ENCODE measurements around the gene MAB21L2. TPM values are rescaled to one million over a fixed set of nuclear protein-coding genes. Genes with fewer than 3 reads are reported as not detected.

Gene MAB21L2
- total RNA-seq, 1 donor from 2014 or later = 1.9 TPM

DNA sequence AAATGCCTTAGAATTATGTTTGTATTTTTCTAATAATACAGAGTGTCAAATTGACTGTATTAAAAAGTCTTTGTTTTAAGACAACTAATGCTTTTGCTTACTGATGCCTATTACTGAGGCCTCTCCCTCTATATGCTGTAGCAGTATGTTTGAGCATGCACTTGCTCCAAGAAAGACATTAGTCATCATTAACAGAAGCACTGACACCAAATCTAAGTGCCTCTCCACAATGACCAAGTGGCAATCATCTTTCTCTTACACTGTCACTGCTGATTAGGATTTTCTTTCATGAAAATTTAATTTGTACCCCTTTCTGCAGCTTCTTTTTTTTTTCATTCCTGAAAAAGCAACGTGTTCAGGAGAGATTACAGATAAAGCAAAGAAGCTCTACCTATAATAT, 11.1 kb upstream of the MAB21L2 start:
- H3K9ac ChIP-seq (ENCODE audit: low read length) = no peak overlapping the region
- Mint-ChIP-seq H3K36me3 (ENCODE audit: low read depth, unreplicated experiment) (no peaks in the 10 kb centered on the region), H3K27me3 (ENCODE audit: low read depth, unreplicated experiment) (no peaks in the 10 kb centered on the region), H3K4me1 (ENCODE audit: low read depth, unreplicated experiment) (peaks cover 7% of the 10 kb centered on the region), H3K9me3 (ENCODE audit: unreplicated experiment) (no peaks in the 10 kb centered on the region), H3K4me3 (ENCODE audit: unreplicated experiment) (no peak overlapping the region), H3K27ac (ENCODE audit: unreplicated experiment) (no peak overlapping the region)
- no peak overlapping the region for H3K4me2 ChIP-seq (ENCODE audit: low read length)
- FAIRE-seq (no peak), DNase-seq (ENCODE audit: low read depth) (no peak)
- H3K27ac ChIP-seq (ENCODE audit: low read depth, low read length) = no peak overlapping the region
- H3K36me3 ChIP-seq (ENCODE audit: insufficient read depth, low read length) = no peaks in the 10 kb centered on the region
- H3K4me3 ChIP-seq (ENCODE audit: insufficient read depth, low read depth, low read length) = no peak overlapping the region
- H3K9me3 ChIP-seq (ENCODE audit: insufficient read depth, low read depth, low read length) = no peaks in the 10 kb centered on the region
- peaks cover 17% of the 10 kb centered on the region for H3K4me1 ChIP-seq (ENCODE audit: insufficient read depth, low read length)
- H2AFZ ChIP-seq (ENCODE audit: low read depth, low read length) = no peak overlapping the region
- no peaks in the 10 kb centered on the region for H3K27me3 ChIP-seq (ENCODE audit: insufficient read depth, low read length)
- H3K79me2 ChIP-seq (ENCODE audit: insufficient read depth, low read length) = no peaks in the 10 kb centered on the region
- no peak for TF ChIP-seq EZH2 (IDR thresholded peaks at IDR 0.05; ENCODE audit: insufficient read depth, low read length)
- TF ChIP-seq, protein P1, sequence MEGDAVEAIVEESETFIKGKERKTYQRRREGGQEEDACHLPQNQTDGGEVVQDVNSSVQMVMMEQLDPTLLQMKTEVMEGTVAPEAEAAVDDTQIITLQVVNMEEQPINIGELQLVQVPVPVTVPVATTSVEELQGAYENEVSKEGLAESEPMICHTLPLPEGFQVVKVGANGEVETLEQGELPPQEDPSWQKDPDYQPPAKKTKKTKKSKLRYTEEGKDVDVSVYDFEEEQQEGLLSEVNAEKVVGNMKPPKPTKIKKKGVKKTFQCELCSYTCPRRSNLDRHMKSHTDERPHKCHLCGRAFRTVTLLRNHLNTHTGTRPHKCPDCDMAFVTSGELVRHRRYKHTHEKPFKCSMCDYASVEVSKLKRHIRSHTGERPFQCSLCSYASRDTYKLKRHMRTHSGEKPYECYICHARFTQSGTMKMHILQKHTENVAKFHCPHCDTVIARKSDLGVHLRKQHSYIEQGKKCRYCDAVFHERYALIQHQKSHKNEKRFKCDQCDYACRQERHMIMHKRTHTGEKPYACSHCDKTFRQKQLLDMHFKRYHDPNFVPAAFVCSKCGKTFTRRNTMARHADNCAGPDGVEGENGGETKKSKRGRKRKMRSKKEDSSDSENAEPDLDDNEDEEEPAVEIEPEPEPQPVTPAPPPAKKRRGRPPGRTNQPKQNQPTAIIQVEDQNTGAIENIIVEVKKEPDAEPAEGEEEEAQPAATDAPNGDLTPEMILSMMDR (IDR thresholded peaks at IDR 0.05; ENCODE audit: insufficient read depth, low read depth, low read length) = no peak
- H4K20me1 ChIP-seq (ENCODE audit: insufficient read depth, low read length) = no peaks in the 10 kb centered on the region

DNA sequence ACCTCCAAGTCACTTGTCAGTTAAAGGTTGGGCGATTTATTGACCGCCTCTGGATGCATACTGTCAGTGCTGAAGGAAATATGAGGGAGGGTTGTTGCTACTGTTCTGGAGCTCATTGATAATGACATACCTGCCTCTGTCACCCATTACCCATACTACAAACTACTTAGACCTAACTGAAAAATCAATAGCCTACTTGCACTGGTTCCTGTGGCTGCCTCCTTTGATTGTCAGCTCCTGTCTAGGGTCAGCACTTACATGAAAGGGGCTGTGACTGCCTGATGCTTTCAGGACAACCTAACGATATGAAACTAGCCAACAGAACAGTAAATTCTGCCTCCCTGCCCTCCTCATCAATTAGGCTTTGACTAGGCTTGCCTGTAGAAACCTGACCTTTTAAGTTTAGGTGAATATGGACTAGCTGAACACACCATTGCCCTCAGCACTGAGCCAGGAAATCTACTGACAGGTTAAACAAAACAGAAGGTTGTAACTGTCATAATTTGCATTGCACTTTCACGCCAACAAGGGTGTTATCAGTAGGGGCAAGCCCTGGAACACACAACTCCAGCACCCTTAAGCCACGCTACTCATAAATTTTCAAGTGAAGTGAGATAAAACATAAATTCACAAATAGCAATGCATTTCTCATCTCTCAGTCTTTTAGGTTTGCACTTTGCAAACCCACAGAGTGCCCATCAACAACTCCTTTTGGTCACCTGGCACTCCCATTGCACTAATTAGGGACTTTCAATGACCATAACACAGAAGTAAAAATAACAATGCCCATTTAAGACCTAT, 9.0 kb upstream of the MAB21L2 start:
- H3K79me2 ChIP-seq (ENCODE audit: insufficient read depth, low read length) = no peaks in the 10 kb centered on the region
- H3K27ac Mint-ChIP-seq (ENCODE audit: unreplicated experiment) = peak overlapping the region; percentile 11
- H3K36me3 Mint-ChIP-seq (ENCODE audit: low read depth, unreplicated experiment) = no peaks in the 10 kb centered on the region
- no peak overlapping the region for H3K4me3 ChIP-seq (ENCODE audit: insufficient read depth, low read depth, low read length)
- H3K9ac ChIP-seq (ENCODE audit: low read length) = no peak overlapping the region
- H3K4me3 Mint-ChIP-seq (ENCODE audit: unreplicated experiment) = no peak overlapping the region
- no peaks in the 10 kb centered on the region for H4K20me1 ChIP-seq (ENCODE audit: insufficient read depth, low read length)
- peaks cover 17% of the 10 kb centered on the region for H3K4me1 ChIP-seq (ENCODE audit: insufficient read depth, low read length)
- no peaks in the 10 kb centered on the region for H3K9me3 ChIP-seq (ENCODE audit: insufficient read depth, low read depth, low read length)
- no peak overlapping the region for H2AFZ ChIP-seq (ENCODE audit: low read depth, low read length)
- H3K4me2 ChIP-seq (ENCODE audit: low read length) = no peak overlapping the region
- no peak for TF ChIP-seq EZH2 (IDR thresholded peaks at IDR 0.05; ENCODE audit: insufficient read depth, low read length)
- TF ChIP-seq, protein P1 (IDR thresholded peaks at IDR 0.05; ENCODE audit: insufficient read depth, low read depth, low read length) = no peak
- DNase-seq (ENCODE audit: low read depth) (no peak), FAIRE-seq (no peak)
- H3K4me1 Mint-ChIP-seq (ENCODE audit: low read depth, unreplicated experiment) = peaks cover 7% of the 10 kb centered on the region
- no peak overlapping the region for H3K27ac ChIP-seq (ENCODE audit: low read depth, low read length)
- H3K27me3 Mint-ChIP-seq (ENCODE audit: low read depth, unreplicated experiment) = no peaks in the 10 kb centered on the region
- no peaks in the 10 kb centered on the region for H3K9me3 Mint-ChIP-seq (ENCODE audit: unreplicated experiment)
- H3K36me3 ChIP-seq (ENCODE audit: insufficient read depth, low read length) = no peaks in the 10 kb centered on the region
- H3K27me3 ChIP-seq (ENCODE audit: insufficient read depth, low read length) = no peaks in the 10 kb centered on the region

DNA sequence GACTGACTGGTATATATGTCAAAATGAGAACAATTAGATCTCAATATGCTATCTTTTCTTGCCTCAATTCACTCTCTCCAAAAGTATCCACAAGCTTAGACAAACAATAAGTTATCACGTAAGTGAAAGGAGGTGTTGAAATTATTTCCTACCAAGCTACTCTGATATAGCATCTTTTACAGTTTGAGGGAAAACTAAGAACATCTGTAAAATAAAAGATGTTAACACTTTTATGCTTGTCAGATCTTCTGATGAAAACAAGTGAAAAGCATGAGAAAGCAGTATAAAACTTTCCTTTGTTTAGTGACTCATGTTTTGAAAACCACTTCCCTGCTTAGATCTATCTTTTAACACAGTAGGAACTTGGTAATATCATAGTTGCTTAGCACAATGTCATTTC, 8.4 kb upstream of the MAB21L2 start:
- Histone ChIP-seq H3K27ac (ENCODE audit: low read depth, low read length) (no peak overlapping the region), H3K36me3 (ENCODE audit: insufficient read depth, low read length) (no peaks in the 10 kb centered on the region)

More for the DNA sequence above, 8.4 kb upstream of the MAB21L2 start:
- H3K9me3 ChIP-seq (ENCODE audit: insufficient read depth, low read depth, low read length) = no peaks in the 10 kb centered on the region
- TF ChIP-seq EZH2 (IDR thresholded peaks at IDR 0.05; ENCODE audit: insufficient read depth, low read length) = no peak
- TF ChIP-seq, protein P1 (IDR thresholded peaks at IDR 0.05; ENCODE audit: insufficient read depth, low read depth, low read length) = no peak
- H3K4me3 Mint-ChIP-seq (ENCODE audit: unreplicated experiment) = no peak overlapping the region
- FAIRE-seq (no peak), DNase-seq (ENCODE audit: low read depth) (peak; percentile 64)
- peaks cover 17% of the 10 kb centered on the region for H3K4me1 ChIP-seq (ENCODE audit: insufficient read depth, low read length)
- peaks cover 7% of the 10 kb centered on the region for H3K4me1 Mint-ChIP-seq (ENCODE audit: low read depth, unreplicated experiment)
- H3K27me3 ChIP-seq (ENCODE audit: insufficient read depth, low read length) = no peaks in the 10 kb centered on the region
- H3K9me3 Mint-ChIP-seq (ENCODE audit: unreplicated experiment) = no peaks in the 10 kb centered on the region
- H3K27ac Mint-ChIP-seq (ENCODE audit: unreplicated experiment) = no peak overlapping the region
- no peak overlapping the region for H2AFZ ChIP-seq (ENCODE audit: low read depth, low read length)
- H3K27me3 Mint-ChIP-seq (ENCODE audit: low read depth, unreplicated experiment) = no peaks in the 10 kb centered on the region
- no peaks in the 10 kb centered on the region for H3K79me2 ChIP-seq (ENCODE audit: insufficient read depth, low read length)
- no peak overlapping the region for H3K4me3 ChIP-seq (ENCODE audit: insufficient read depth, low read depth, low read length)
- no peaks in the 10 kb centered on the region for H3K36me3 Mint-ChIP-seq (ENCODE audit: low read depth, unreplicated experiment)
- H3K4me2 ChIP-seq (ENCODE audit: low read length) = peak overlapping the region; percentile 43
- H4K20me1 ChIP-seq (ENCODE audit: insufficient read depth, low read length) = no peaks in the 10 kb centered on the region
- H3K9ac ChIP-seq (ENCODE audit: low read length) = no peak overlapping the region

All from astrocyte (in vitro differentiated cells and primary cell).